B cell (primary cell): ENCODE measurements around the gene HLA-A. TPM values are rescaled to one million over a fixed set of nuclear protein-coding genes. Genes with fewer than 3 reads are reported as not detected.

Experiments
- ATAC-seq: fragments of 200-7000 bp; cut with Tn5 transposase; one replicate; pipeline ENCODE4 v1.10.0; 2021; ENCODE audit warnings: low read depth, mild to moderate bottlenecking, moderate number of reproducible peaks, moderate library complexity
- CTCF ChIA-PET: fragments of 350-600 bp; sonication (Branson Sonifier 250); formaldehyde crosslinking; loops from one replicate; lab custom pipeline; 2021; ENCODE audit warnings: antibody characterized with exemption, inconsistent platforms; lab: Charles Lee
- POLR2A ChIA-PET: fragments of 350-600 bp; sonication (Branson Sonifier 250); formaldehyde crosslinking; loops from one replicate; lab custom pipeline; 2021; ENCODE audit warnings: antibody characterized with exemption; lab: Charles Lee
- DNase-seq: peaks from one replicate; pipeline ENCODE4 v3.0.0; 2013
- H2AFZ ChIP-seq: 2 replicates; pipeline ENCODE4 v1.6.1; 2012; ENCODE audit warnings: mild to moderate bottlenecking, low read depth, low read length; ENCODE audit not compliant: insufficient read depth, poor library complexity, severe bottlenecking
- H3K27ac ChIP-seq, 2 donors: 1 replicate in 1 of 2; 2 replicates in 1 of 2; pipeline ENCODE4 v1.5.1; 2012 to 2013; ENCODE audit warnings: low read length in 2 of 2, mild to moderate bottlenecking in 2 of 2, moderate library complexity in 1 of 2
- H3K27me3 ChIP-seq, 4 experiments: fragments of 200-600 bp in 1 of 4; sonication (generic) in 1 of 4; replicated peaks in 1 of 4; 1 replicate in 2 of 4; 2 replicates in 2 of 4; pipeline versions ENCODE4 v1.6.1 to v1.7.0; 2013 to 2016; ENCODE audit warnings: low read length in 3 of 4, mild to moderate bottlenecking in 2 of 4, mixed read lengths in 1 of 4, moderate library complexity in 1 of 4; ENCODE audit not compliant: insufficient read depth in 4 of 4, control insufficient read depth in 3 of 4; ENCODE audit errors: control extremely low read depth in 1 of 4
- H3K36me3 ChIP-seq, 2 experiments: replicated peaks in 1 of 2; 1 replicate in 1 of 2; 2 replicates in 1 of 2; pipeline versions ENCODE4 v1.6.1 to v1.7.1; 2013; ENCODE audit warnings: low read length in 1 of 2; ENCODE audit not compliant: insufficient read depth in 2 of 2, control insufficient read depth in 1 of 2; ENCODE audit errors: control extremely low read depth in 1 of 2, extremely low read depth in 1 of 2
- H3K4me1 ChIP-seq, 2 donors: fragments of 200-600 bp in 1 of 2; sonication (generic) in 1 of 2; 1 replicate in 1 of 2; 2 replicates in 1 of 2; pipeline versions ENCODE4 v1.5.1 to v1.6.1; 2013 to 2017; ENCODE audit warnings: low read length in 2 of 2; ENCODE audit not compliant: control insufficient read depth in 2 of 2, insufficient read depth in 2 of 2
- H3K4me2 ChIP-seq: replicated peaks from 2 replicates; pipeline ENCODE3; 2012; ENCODE audit warnings: mild to moderate bottlenecking, low read depth, low read length; ENCODE audit not compliant: poor library complexity, severe bottlenecking
- H3K4me3 ChIP-seq, 5 experiments: fragments of 200-600 bp in 1 of 5; sonication (generic) in 1 of 5; 1 replicate in 3 of 5; 2 replicates in 2 of 5; pipeline versions ENCODE4 v1.5.1 to v1.7.0; 2011 to 2016; ENCODE audit warnings: low read length in 4 of 5, mild to moderate bottlenecking in 4 of 5, low read depth in 2 of 5, control low read depth in 1 of 5, moderate library complexity in 1 of 5; ENCODE audit not compliant: insufficient read depth in 1 of 5; ENCODE audit errors: control extremely low read depth in 1 of 5, extremely low read depth in 1 of 5
- H3K79me2 ChIP-seq: fragments of 200-600 bp; sonication (generic); one replicate; pipeline ENCODE4 v1.6.0; 2016; ENCODE audit warnings: low read length; ENCODE audit not compliant: control insufficient read depth, insufficient read depth
- H3K9ac ChIP-seq: fragments of 200-600 bp; sonication (generic); 2 replicates; pipeline ENCODE4 v1.6.1; 2017; ENCODE audit warnings: mild to moderate bottlenecking, low read length, moderate library complexity
- H3K9me3 ChIP-seq, 3 donors: one replicate each; pipeline versions ENCODE4 v1.6.1 to v1.7.1; 2013; ENCODE audit warnings: low read length in 2 of 3; ENCODE audit not compliant: control insufficient read depth in 2 of 3, insufficient read depth in 1 of 3; ENCODE audit errors: control extremely low read depth in 1 of 3
- H4K20me1 ChIP-seq: 2 replicates; pipeline ENCODE4 v1.6.0; 2012; ENCODE audit warnings: mild to moderate bottlenecking, low read length; ENCODE audit not compliant: insufficient read depth, control insufficient read depth, poor library complexity, severe bottlenecking
- H3K27ac Mint-ChIP-seq: one replicate; pipeline ENCODE4 v1.8.0; 2021; ENCODE audit warnings: mixed read lengths
- H3K27me3 Mint-ChIP-seq: one replicate; pipeline ENCODE4 v1.8.0; 2021; ENCODE audit warnings: mixed read lengths
- H3K4me1 Mint-ChIP-seq: one replicate; pipeline ENCODE4 v1.8.0; 2021; ENCODE audit warnings: mixed read lengths
- H3K4me3 Mint-ChIP-seq: one replicate; pipeline ENCODE4 v1.8.0; 2021; ENCODE audit warnings: mixed read lengths
- H3K9me3 Mint-ChIP-seq: one replicate; pipeline ENCODE4 v1.8.0; 2022; ENCODE audit warnings: mixed read lengths; ENCODE audit not compliant: insufficient read depth
- EZH2 ChIP-seq: IDR thresholded peaks from 2 replicates; pipeline ENCODE4 v1.6.1; 2012; ENCODE audit warnings: borderline replicate concordance, low read depth, mild to moderate bottlenecking, moderate library complexity, low read length; ENCODE audit not compliant: insufficient read depth, poor library complexity, severe bottlenecking
- WGBS: methylation state at CpG from one replicate; pipeline ENCODE4 v1.1.5; 2013; ENCODE audit warnings: missing lambda C conversion rate; ENCODE audit not compliant: insufficient coverage; 5-methylcytosine and 5-hydroxymethylcytosine counted together
- intact Hi-C: fragments of 100-400 bp; cut with micrococcal nuclease; formaldehyde crosslinking; loops from one replicate; pipeline ENCODE4 v1.10.0; 2022
- polyA plus RNA-seq: library from polyadenylated mRNA; depleted of rRNA; stranded (reverse); fragments of >200 nt; gene quantifications from 2 replicates; pipeline ENCODE4 v1.2.3, GENCODE V29; 2012
- total RNA-seq, 2 donors: library from RNA; stranded (reverse); fragments of 120-200 nt in 1 of 2; gene quantifications; 1 replicate in 1 of 2; 2 replicates in 1 of 2; pipeline versions ENCODE4 v1.2.3 to v1.2.4, GENCODE V29; 2013 to 2022
- TF ChIP-seq, protein P1 (sequence below): fragments of 200-600 bp; IDR thresholded peaks from one replicate; pipeline ENCODE4 v1.8.0; 2022; ENCODE audit warnings: antibody characterized with exemption, mild to moderate bottlenecking

HLA-A gene
- total and polyA plus RNA-seq, 2 donors (not counting 1 experiment from before 2014, with no cell fraction given): 1,607 to 2,454 TPM

- ATAC-seq (no peak), DNase-seq (no peak)
- no CpG with 5 or more reads among the region's 2 CpGs for WGBS
- no peak overlapping the region for H3K9ac ChIP-seq
- intact Hi-C loops: loop anchor here (5.0 kb wide), 2 partner anchors 38 to 42 kb away; no protein-coding TSS in a partner anchor
- no peak overlapping the region for H3K4me2 ChIP-seq
- Mint-ChIP-seq H3K4me3 (no peak overlapping the region), H3K4me1 (peaks cover 40% of the 10 kb centered on the region), H3K27me3 (peaks cover 14% of the 10 kb centered on the region), H3K9me3 (no peaks in the 10 kb centered on the region), H3K27ac (no peak overlapping the region)
- H3K27ac ChIP-seq: no peak overlapping the region
- peaks cover 25 to 30% of the 10 kb centered on the region in 2 donors for H3K4me1 ChIP-seq
- no peak for TF ChIP-seq EZH2
- TF ChIP-seq, protein P1, sequence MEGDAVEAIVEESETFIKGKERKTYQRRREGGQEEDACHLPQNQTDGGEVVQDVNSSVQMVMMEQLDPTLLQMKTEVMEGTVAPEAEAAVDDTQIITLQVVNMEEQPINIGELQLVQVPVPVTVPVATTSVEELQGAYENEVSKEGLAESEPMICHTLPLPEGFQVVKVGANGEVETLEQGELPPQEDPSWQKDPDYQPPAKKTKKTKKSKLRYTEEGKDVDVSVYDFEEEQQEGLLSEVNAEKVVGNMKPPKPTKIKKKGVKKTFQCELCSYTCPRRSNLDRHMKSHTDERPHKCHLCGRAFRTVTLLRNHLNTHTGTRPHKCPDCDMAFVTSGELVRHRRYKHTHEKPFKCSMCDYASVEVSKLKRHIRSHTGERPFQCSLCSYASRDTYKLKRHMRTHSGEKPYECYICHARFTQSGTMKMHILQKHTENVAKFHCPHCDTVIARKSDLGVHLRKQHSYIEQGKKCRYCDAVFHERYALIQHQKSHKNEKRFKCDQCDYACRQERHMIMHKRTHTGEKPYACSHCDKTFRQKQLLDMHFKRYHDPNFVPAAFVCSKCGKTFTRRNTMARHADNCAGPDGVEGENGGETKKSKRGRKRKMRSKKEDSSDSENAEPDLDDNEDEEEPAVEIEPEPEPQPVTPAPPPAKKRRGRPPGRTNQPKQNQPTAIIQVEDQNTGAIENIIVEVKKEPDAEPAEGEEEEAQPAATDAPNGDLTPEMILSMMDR: no peak
- peaks cover 5% of the 10 kb centered on the region for H3K79me2 ChIP-seq
- CTCF ChIA-PET: interaction anchor here (0.9 to 6.5 kb wide), 6 partner anchors 44 to 231 kb away, joined by 3 to 91 read pairs (median 4); no protein-coding TSS in a partner anchor
- no peak overlapping the region for H3K4me3 ChIP-seq
- H3K9me3 ChIP-seq: no peaks in the 10 kb centered on the region
- POLR2A ChIA-PET: no interaction called here
- peaks cover 0 to 7% (median 0%) of the 10 kb centered on the region in 4 experiments for H3K27me3 ChIP-seq
- no peaks in the 10 kb centered on the region for H4K20me1 ChIP-seq
- H3K36me3 ChIP-seq: no peaks in the 10 kb centered on the region
- H2AFZ ChIP-seq: no peak overlapping the region
Observed at GRCh38 chr6:29968905-29969304, 26.6 kb downstream of the HLA-A start.

GRCh38 chr6:29970711-29971110, 28.4 kb downstream of the HLA-A start:
- Histone ChIP-seq H3K4me1 (peaks cover 21 to 25% of the 10 kb centered on the region in 2 donors), H3K36me3 (no peaks in the 10 kb centered on the region), H3K9me3 (peaks cover 0 to 4% (median 0%) of the 10 kb centered on the region in 3 donors), H3K27me3 (peaks cover 0 to 20% (median 8%) of the 10 kb centered on the region in 4 experiments), H3K4me2 (no peak overlapping the region), H3K9ac (no peak overlapping the region), H3K4me3 (no peak overlapping the region), H3K79me2 (peaks cover 5% of the 10 kb centered on the region), H4K20me1 (no peaks in the 10 kb centered on the region), H2AFZ (no peak overlapping the region), H3K27ac (no peak overlapping the region)
- no peak for TF ChIP-seq EZH2
- TF ChIP-seq, protein P1: no peak
- H3K9me3 Mint-ChIP-seq: no peaks in the 10 kb centered on the region
- 97% methylated on average over 2 of the region's 2 CpGs for WGBS
- CTCF ChIA-PET: interaction anchor here (1.5 kb wide), 1 partner anchor 317 kb away, joined by 3 read pairs; no protein-coding TSS in a partner anchor
- POLR2A ChIA-PET: no interaction called here
- no peak overlapping the region for H3K4me3 Mint-ChIP-seq
- no peak overlapping the region for H3K27ac Mint-ChIP-seq
- intact Hi-C loops: no loop called here
- no peak for DNase-seq
- peaks cover 37% of the 10 kb centered on the region for H3K4me1 Mint-ChIP-seq
- peaks cover 32% of the 10 kb centered on the region for H3K27me3 Mint-ChIP-seq
- ATAC-seq: no peak
